IPS-20b (cell line): ENCODE results near the gene GAN.

ENCODE experiments used
- H3K27ac ChIP-seq: one replicate; pipeline ENCODE4 v1.5.1; 2013; ENCODE audit warnings: low read length
- H3K27me3 ChIP-seq: 2 replicates; pipeline ENCODE4 v1.6.1; 2013; ENCODE audit warnings: mild to moderate bottlenecking, low read length, inconsistent platforms; ENCODE audit not compliant: insufficient read depth
- H3K36me3 ChIP-seq: 2 replicates; pipeline ENCODE4 v1.6.1; 2013; ENCODE audit warnings: low read depth, mild to moderate bottlenecking, inconsistent platforms, low read length, moderate library complexity; ENCODE audit not compliant: insufficient read depth
- H3K4me1 ChIP-seq: 2 replicates; pipeline ENCODE4 v1.6.1; 2013; ENCODE audit warnings: mild to moderate bottlenecking, control low read depth, inconsistent platforms, low read length, moderate library complexity; ENCODE audit not compliant: insufficient read depth
- H3K4me3 ChIP-seq: 2 replicates; pipeline ENCODE4 v1.5.1; 2013; ENCODE audit warnings: mild to moderate bottlenecking, low read length, inconsistent platforms
- H3K9ac ChIP-seq: 2 replicates; pipeline ENCODE4 v1.6.1; 2013; ENCODE audit warnings: low read depth, mild to moderate bottlenecking, inconsistent platforms, low read length, moderate library complexity
- H3K9me3 ChIP-seq: 2 replicates; pipeline ENCODE4 v1.6.1; 2013; ENCODE audit warnings: mild to moderate bottlenecking, low read depth, low read length, inconsistent platforms; ENCODE audit not compliant: insufficient read depth

GAN gene

GRCh38 chr16:81313701-81314602, 810 bp upstream of the GAN start:
- Histone ChIP-seq H3K4me3 (peak overlapping the region; percentile 95), H3K9me3 (no peaks in the 10 kb centered on the region), H3K27me3 (peaks cover 7% of the 10 kb centered on the region), H3K9ac (peak overlapping the region; percentile 95), H3K27ac (peak overlapping the region; percentile 37), H3K36me3 (peaks cover 11% of the 10 kb centered on the region; the same call in 1 of the 2 replicates), H3K4me1 (no peaks in the 10 kb centered on the region; the same call in 1 of the 2 replicates)

GRCh38 chr16:81315271-81316175, 761 bp downstream of the GAN start:
- peaks cover 7% of the 10 kb centered on the region for H3K27me3 ChIP-seq
- peaks cover 11% of the 10 kb centered on the region; the same call in 1 of the 2 replicates for H3K36me3 ChIP-seq
- H3K4me1 ChIP-seq, result peaks cover 3% of the 10 kb centered on the region
- no peaks in the 10 kb centered on the region for H3K9me3 ChIP-seq
- peak overlapping the region; percentile 23 for H3K27ac ChIP-seq
- peak overlapping the region; percentile 68; the same call in 1 of the 2 replicates for H3K9ac ChIP-seq
- H3K4me3 ChIP-seq, result peak overlapping the region; percentile 95

DNA sequence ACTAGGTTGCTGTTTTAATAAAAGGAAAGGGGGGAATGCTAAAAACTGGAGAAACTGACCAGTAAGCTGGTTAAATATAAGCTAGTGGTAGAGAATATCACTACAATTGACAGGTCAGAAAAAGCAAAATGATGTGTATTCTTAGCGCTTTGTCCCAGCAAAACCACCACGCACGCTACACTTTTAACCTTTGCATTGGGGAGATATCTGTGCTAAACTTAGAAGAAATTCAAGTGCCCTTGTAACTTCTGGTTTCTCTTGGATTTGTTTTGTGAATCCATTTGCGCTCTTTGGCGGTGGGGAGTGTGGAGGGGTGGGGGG, 1.4 kb downstream of the GAN start:
- H3K4me1 ChIP-seq, result peaks cover 3% of the 10 kb centered on the region
- no peak overlapping the region for H3K27ac ChIP-seq
- H3K4me3 ChIP-seq, result peak overlapping the region; percentile 95
- no peaks in the 10 kb centered on the region for H3K9me3 ChIP-seq
- H3K9ac ChIP-seq, result peak overlapping the region; percentile 60; the same call in 1 of the 2 replicates
- peaks cover 7% of the 10 kb centered on the region for H3K27me3 ChIP-seq
- H3K36me3 ChIP-seq, result peaks cover 11% of the 10 kb centered on the region; the same call in 1 of the 2 replicates

- Histone ChIP-seq H3K27ac (no peak overlapping the region), H3K4me1 (peaks cover 3% of the 10 kb centered on the region; the same call in 1 of the 2 replicates), H3K4me3 (no peak overlapping the region), H3K27me3 (peaks cover 7% of the 10 kb centered on the region), H3K9ac (no peak overlapping the region), H3K36me3 (no peaks in the 10 kb centered on the region), H3K9me3 (no peaks in the 10 kb centered on the region)
These were observed 3.9 kb downstream of the GAN start for GRCh38 chr16:81318711-81319110.

DNA sequence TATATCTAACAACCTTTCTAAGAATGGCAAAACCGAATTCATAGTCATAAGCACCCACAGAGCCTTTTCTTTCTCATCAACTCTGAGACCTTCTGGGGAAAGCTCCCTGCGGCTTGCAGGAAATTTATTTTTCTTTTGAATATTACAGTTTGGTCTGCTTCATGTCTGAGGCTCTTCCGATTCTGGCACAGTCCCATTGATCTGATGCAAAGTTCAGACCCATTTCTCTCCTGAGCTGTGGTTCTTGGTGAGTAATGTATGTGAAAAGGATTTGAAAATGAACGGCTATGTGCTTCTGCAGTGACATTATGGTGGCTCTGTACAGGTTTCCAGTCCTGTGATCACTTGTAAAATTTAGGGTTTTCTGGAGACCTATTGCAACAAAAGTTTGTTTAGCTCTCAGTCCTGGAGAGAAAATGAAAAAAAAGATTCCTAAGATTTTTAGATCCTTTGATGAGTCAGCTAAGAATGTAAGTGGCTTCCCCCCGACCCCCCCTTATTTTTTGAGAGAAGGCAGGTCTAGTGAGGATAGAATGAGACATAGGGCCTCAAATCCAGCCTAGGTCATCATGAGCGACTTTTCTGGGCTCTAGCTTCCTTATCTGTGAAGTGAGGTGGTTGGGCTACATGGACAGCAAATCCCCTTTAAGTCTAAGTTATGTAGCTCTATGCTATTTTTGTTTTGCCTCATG, 4.6 kb downstream of the GAN start:
- Histone ChIP-seq H3K27ac (no peak overlapping the region), H3K27me3 (peaks cover 7% of the 10 kb centered on the region), H3K4me1 (peaks cover 3% of the 10 kb centered on the region; the same call in 1 of the 2 replicates), H3K36me3 (no peaks in the 10 kb centered on the region), H3K9me3 (no peaks in the 10 kb centered on the region), H3K4me3 (no peak overlapping the region), H3K9ac (no peak overlapping the region)

GRCh38 chr16:81321039-81321438, 6.3 kb downstream of the GAN start:
- no peaks in the 10 kb centered on the region for H3K36me3 ChIP-seq
- H3K4me3 ChIP-seq, result no peak overlapping the region
- H3K27me3 ChIP-seq, result peaks cover 2% of the 10 kb centered on the region
- no peaks in the 10 kb centered on the region for H3K9me3 ChIP-seq
- no peak overlapping the region for H3K27ac ChIP-seq
- H3K4me1 ChIP-seq, result peaks cover 3% of the 10 kb centered on the region; the same call in 1 of the 2 replicates
- H3K9ac ChIP-seq, result no peak overlapping the region

GRCh38 chr16:81321536-81321935, 6.8 kb downstream of the GAN start:
- H3K4me1 ChIP-seq, result peaks cover 3% of the 10 kb centered on the region; the same call in 1 of the 2 replicates
- H3K27ac ChIP-seq, result no peak overlapping the region
- H3K4me3 ChIP-seq, result no peak overlapping the region
- H3K9ac ChIP-seq, result no peak overlapping the region
- no peaks in the 10 kb centered on the region for H3K9me3 ChIP-seq
- no peaks in the 10 kb centered on the region for H3K36me3 ChIP-seq
- H3K27me3 ChIP-seq, result no peaks in the 10 kb centered on the region

DNA sequence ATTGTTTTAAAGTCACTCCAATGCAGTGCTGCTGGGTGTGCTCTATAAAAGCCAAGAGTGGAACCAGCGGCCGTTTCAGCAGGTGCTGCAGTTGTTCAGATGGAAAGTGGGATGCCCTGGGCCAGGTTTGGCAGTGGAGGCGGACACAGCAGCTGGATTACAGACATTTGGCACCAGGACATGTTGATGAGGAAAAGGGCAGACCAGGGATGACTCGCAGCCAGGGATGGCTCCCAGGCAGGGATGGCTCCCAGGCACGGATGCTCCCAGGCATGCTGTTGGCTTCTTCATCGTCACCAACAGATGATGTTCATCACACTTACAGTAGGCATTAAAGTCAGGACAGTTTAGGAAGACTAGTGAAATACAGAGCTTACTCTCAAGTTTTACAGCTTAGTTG, 10.0 kb downstream of the GAN start:
- no peak overlapping the region for H3K27ac ChIP-seq

DNA sequence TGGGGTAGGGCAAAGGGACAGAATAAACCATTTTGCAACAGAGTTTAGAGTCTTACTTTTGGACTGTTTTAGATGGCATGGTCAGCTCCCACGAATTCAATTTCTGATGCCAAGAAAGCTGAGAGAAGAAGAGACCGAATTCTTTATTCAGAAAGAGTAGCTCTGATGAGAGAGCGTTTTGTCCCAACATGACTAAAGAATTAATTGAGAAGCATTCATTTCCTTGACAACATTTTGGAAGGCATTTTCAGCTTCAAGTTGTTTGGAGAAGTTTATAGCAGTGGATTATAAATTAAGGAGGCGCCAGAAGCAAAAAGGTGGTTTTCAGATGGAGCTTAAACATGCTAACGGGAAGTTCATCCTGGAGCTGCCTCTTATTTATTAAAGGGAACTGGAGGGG, 12.2 kb downstream of the GAN start:
- no peaks in the 10 kb centered on the region for H3K36me3 ChIP-seq
- H3K27me3 ChIP-seq, result no peaks in the 10 kb centered on the region
- H3K4me3 ChIP-seq, result no peak overlapping the region
- H3K9ac ChIP-seq, result no peak overlapping the region
- H3K9me3 ChIP-seq, result no peaks in the 10 kb centered on the region
- H3K27ac ChIP-seq, result no peak overlapping the region
- no peaks in the 10 kb centered on the region for H3K4me1 ChIP-seq

More for the DNA sequence above, 10.0 kb downstream of the GAN start:
- H3K4me3 ChIP-seq, result no peak overlapping the region
- H3K4me1 ChIP-seq, result no peaks in the 10 kb centered on the region; the same call in 1 of the 2 replicates
- H3K36me3 ChIP-seq, result no peaks in the 10 kb centered on the region
- H3K27me3 ChIP-seq, result no peaks in the 10 kb centered on the region
- no peak overlapping the region for H3K9ac ChIP-seq
- no peaks in the 10 kb centered on the region for H3K9me3 ChIP-seq

- Histone ChIP-seq H3K9me3 (no peaks in the 10 kb centered on the region), H3K9ac (no peak overlapping the region), H3K36me3 (no peaks in the 10 kb centered on the region), H3K27ac (no peak overlapping the region), H3K4me1 (no peaks in the 10 kb centered on the region), H3K4me3 (no peak overlapping the region), H3K27me3 (no peaks in the 10 kb centered on the region)
These were observed 12.9 kb downstream of the GAN start for GRCh38 chr16:81327447-81328196.

DNA sequence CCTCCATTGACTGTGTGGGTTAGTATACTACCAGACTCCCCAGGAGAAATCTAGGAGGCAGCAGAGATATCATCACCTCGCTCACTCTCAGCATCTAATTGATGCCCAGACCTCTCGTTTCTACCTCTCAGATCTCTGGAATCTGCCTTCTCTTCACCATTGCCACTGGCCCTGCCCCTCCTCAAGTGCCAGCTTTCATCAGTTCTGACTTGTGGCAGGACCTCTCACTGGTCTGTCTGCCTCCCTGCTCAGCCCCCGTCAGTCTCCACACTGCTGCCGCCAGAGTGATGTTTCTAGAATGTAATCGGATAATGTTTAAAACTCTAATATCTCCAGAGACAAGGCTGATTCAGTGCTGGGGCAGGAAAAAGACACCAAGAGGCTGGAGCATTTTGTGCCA, 15.2 kb downstream of the GAN start:
- H3K27ac ChIP-seq, result no peak overlapping the region
- H3K4me1 ChIP-seq, result no peaks in the 10 kb centered on the region
- H3K27me3 ChIP-seq, result no peaks in the 10 kb centered on the region
- H3K4me3 ChIP-seq, result no peak overlapping the region
- H3K9me3 ChIP-seq, result no peaks in the 10 kb centered on the region
- H3K9ac ChIP-seq, result no peak overlapping the region
- no peaks in the 10 kb centered on the region for H3K36me3 ChIP-seq
